ENCODE data around the gene ZC3H12D.
"Not testable (repeated sequence)": the region's sequence is repeated elsewhere in the genome, so short reads cannot be mapped to it uniquely, and the experiment has no call there.

ZC3H12D gene

GRCh38 chr6:149483334-149483725, 1.5 kb downstream of the ZC3H12D start:
- no peak for DNase-seq

DNA sequence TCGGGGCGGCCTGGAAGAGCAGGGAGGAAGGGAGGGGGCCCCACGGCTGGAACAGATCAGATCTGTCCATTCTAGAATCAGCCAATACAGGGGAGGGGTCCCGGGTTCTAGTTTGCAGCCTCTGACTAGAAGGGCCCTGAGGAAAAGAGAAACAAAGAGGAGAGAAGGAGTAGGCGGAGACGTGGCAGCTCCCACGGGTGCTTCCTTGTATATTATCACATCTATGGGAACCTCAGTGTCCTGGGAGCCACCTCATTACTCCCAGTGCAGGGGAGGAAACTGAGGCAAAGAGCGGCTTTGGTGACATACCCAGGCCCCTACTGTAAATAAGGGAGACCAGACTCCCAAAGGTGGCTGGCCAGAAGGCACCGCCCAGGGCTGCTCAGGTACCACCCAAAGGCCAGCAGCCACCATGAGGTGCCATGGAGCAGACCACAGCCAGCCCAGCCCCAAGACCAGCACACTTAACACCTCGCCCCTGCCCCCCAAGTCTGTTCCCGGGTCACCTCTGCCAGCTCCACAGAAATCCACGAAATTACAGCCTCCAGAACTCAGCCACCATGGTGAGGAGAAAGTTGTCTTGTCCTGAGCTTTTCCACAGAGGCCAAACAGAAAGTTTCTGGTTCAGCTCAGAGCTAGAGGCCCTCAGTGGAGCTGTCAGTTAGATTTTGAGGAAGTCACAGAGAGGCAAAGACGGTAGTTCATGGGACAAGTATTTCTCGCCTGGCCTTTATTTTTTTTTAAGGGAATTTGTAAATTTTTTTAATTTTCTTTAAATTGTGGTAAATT, 2.1 kb downstream of the ZC3H12D start:
- peak; percentile 42 for DNase-seq

- peak; percentile 74 for DNase-seq
Observed at GRCh38 chr6:149480502-149481280, 4.1 kb downstream of the ZC3H12D start.

- no peak for DNase-seq
Observed at GRCh38 chr6:149478631-149479314, 6.0 kb downstream of the ZC3H12D start.

DNA sequence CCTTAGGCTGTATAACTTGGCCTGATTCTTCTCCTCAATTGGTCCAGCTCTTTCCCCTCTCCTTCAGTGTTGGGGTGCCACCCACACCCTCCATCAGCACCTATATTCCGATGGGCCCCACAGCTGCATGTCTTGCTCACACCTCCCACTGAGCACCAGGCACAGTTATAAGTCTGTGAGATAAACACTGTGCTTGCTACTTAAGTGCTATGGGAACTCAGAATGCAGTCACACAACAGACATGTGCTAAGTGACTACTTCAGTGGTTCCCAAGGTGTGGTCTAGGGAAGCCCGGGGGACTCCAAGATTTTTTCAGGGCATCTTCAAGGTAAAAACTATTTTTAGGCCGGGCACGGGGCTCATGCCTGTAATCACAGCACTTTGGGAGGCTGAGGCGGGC, 7.3 kb downstream of the ZC3H12D start:
- no peak for DNase-seq

DNA sequence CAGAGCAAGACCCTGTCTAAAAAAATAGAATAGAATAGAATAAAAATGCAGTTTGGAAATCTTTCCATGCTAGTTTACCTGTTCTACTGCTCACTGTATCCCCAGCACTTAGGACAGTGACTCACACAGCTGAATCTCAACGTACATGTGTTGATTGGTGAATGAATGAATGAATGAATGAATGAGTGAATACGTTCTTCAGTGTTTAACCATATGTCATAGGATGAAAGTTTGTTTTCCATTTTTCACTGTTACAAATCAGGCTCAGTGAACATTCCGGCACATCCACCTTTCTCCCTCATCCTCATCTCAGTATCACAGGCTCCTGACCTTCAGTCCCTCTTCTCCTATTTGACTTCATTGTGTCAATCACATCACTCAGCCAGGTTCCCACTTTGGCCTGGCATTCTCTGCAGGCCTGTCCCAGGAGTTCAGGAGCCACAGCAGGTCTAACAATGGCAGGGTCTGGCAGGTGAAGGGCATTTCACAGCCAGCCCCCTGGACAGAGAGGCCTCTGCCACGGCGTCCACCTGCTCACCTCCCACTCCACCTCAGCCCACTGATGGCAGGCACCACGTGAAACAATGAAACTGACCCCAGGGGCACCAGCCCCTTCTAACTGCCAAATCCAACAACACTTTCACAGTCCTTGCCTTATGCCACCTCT, 7.9 kb downstream of the ZC3H12D start:
- DNase-seq: no peak

DNA sequence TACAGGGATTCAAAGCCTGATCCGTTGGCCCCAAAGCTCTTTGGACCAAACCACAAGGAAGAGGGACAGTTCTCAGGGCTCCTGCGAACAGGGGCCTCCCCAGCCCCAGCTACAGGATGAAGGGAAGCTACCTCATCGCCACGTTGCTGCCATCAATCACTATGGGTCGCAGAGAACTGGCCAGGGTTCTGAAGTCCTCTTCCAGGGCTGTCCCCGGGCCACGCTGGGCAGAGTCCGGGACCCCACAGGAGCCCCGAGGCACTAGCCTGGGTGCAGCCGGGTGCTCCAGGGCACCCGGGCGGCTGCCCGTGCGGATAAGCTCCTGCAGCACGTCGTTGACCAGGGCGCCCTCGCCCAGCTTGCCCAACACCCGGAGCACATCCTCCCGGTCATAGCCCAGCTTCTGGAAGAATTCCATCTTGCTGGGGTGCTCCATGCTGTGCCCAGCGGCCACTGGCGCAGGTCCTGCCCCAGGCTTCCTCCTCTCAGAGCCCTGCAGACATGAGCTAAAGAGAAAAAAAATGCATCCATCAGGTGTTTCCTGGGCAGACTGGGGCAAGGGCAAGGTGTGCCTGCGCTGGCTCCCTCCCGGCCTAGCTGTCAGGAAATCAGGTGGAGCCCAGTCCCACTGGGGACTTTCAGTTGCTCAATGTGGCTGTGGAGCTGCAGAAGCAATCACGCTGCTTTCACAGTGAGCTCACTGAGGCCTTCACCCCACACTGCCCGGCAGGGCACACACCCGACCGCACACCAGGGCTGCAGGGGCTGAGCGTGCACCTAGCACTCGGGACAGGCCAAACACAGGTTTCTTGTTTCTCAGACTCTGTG, 10.5 kb downstream of the ZC3H12D start:
- DNase-seq: no peak

GRCh38 chr6:149473080-149474052, 11.4 kb downstream of the ZC3H12D start:
- no peak for DNase-seq

DNA sequence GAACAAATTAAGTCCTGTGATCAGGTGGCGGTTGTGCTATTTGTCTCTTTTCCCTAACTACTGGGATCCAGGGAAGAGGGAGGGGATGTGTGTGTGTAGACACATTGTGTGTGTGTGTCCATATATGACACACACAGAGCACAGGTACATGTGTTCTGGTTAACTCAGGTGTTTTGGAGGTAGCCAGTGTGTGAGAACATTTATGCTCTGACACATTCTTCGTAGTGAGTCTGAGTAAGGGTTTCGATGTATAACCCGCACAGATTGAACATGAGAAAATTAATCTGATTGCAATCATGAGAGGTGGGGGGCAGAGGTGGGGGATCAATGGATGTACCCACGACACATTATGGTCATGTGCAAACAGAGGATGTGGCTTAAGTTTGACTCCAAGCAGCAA, 12.6 kb downstream of the ZC3H12D start:
- no peak for DNase-seq

DNA sequence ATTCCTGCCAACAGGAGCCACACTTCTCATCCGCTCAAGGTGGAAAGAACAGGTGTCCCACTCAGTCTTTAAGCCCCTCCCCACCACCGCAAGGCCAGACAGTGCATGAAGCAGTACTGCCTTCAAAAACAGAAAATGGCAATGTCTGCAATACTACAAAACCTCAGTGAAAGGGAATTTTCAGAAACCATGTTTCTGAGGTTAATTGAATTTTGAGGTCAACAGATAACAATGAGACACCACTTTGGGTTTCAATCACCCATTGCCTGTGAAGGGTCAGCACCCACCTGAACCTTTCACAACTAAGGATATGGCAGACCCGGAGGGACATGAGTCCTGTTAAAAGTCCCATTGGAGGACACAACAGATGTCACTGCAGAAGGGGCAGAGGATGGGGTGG, 13.0 kb downstream of the ZC3H12D start:
- no peak for DNase-seq

DNA sequence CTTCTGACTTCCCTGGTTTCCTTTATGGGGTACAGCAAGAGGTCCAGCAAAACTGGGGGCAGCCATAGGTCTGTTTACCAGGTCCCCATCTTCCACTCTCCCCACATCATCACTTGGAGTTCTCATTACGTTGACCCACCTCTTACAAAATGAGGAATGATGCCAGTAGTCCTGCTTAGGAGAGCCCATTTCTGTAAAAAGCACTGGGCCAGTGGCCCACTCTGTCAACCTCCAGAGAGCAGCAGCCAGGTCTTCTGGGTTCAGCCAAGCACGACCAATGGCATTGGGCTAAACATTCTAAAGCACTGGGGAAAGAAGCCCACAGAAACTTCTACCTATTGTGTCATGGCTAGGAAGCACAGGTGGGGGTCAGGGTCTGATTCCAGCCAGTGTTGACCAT, 13.9 kb downstream of the ZC3H12D start:
- no peak for DNase-seq

DNA sequence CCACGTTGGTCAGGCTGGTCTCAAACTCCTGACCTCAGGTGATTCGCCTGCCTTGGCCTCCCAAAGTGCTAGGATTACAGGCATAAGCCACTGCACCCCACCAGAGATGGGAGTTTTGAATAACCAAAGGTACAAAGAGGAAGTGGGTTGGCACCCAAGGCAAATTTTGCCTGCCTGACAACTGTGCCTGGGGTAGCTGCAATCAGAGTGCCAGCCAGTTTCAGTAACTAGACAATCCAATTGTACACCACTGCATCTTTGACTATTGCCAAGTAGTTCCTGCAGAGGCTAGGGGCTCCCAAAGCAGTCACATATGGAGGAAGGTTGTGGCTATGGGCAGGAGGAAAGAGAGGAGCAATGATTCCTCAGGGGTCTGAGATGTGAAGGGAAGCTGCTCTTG, 16.6 kb downstream of the ZC3H12D start:
- DNase-seq: no peak

- DNase-seq: no peak
Observed at GRCh38 chr6:149467265-149467664, 17.5 kb downstream of the ZC3H12D start.

DNA sequence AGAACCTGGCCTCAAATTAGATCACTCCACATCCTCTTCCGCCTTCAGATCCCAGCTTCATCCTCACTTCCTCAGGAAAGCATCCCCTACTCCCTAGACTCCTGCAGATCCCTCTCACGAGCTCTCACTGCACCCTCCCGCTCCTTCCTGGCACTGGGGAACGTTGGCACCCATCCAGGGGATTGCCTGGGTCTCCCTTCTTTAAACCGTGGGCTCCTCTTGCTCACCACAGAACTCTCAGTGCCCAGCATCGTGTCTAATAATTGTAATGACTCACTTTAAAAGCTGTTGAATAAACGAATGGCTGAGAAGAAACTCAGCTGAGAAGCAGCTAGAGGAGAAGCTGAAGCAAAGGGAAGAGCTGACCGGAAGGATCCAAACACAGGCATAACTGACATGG, 20.4 kb downstream of the ZC3H12D start:
- no peak for DNase-seq

GRCh38 chr6:149463781-149464180, 21.0 kb downstream of the ZC3H12D start:
- DNase-seq: no peak

DNA sequence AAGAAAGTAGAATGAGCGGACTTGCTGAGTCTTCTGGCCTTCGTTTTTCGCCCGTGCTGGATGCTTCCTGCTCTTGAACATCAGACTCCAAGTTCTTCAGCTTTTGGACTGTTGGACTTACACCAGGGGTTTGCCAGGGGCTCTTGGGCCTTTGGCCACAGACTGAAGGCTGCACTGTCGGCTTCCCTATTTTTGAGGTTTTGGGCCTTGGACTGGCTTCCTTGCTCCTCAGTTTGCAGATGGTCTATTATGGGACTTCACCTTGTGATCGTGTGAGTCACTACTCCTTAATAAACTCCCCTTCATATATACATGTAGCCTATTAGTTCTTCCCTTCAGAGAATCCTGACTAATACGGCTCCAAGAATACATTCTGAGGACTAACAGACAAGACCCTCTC, 22.1 kb downstream of the ZC3H12D start:
- DNase-seq: not testable (repeated sequence)

- DNase-seq: no peak
Observed at GRCh38 chr6:149461670-149462069, 23.1 kb downstream of the ZC3H12D start.

DNA sequence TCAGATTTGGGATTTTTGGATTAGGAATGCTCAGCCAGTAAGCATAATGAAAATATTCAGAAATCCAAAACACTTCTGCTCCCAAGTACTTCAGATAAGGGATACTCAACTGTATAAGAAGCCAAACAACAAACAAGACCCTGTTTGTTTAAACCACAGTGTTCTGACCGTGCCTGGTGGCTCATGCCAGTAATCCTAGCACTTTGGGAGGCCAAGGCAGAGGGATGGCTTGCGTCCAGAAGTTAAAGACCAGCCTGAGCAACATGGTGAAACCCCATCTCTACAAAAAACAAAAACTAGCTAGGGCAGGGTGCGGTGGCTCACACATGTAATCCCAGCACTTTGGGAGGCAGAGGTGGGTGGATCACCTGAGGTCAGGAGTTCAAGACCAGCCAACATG, 24.6 kb downstream of the ZC3H12D start:
- not testable (repeated sequence) for DNase-seq

- DNase-seq: no peak
Observed at GRCh38 chr6:149459761-149460160, 25.1 kb downstream of the ZC3H12D start.

DNA sequence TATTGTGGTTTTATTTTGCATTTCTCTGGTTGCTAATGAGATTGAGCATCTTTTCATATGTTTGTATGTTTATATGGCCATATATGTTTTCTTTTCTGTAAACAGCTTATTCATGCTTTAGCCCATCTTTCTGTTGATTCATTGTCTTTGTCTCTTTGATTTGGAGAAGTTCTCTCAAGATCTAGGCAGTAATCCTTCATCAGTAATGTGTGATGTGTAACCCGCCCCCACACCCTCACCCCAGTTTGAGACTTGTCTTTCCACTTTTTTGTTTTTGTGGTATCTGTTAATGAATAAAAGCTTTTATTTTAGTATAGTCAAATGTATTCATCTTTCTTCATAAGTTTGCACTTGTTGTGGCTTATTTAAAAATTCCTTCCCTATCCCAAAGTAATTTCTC, 26.0 kb downstream of the ZC3H12D start:
- DNase-seq: no peak

GRCh38 chr6:149458196-149458595, 26.6 kb downstream of the ZC3H12D start:
- DNase-seq: no peak
